ENCODE measurements around the gene CPED1. TPM values are rescaled to one million over a fixed set of nuclear protein-coding genes. Genes with fewer than 3 reads are reported as not detected.
"Not testable (repeated sequence)": the region's sequence is repeated elsewhere in the genome, so short reads cannot be mapped to it uniquely, and the experiment has no call there.

CPED1 gene
- total RNA-seq, 2 donors from 2014 or later, result not detected

- Mint-ChIP-seq H3K9me3 (no peaks in the 10 kb centered on the region), H3K27me3 (no peaks in the 10 kb centered on the region), H3K27ac (no peak overlapping the region), H3K4me1 (ENCODE audit: low read depth in 2 of 2) (no peaks in the 10 kb centered on the region), H3K36me3 (no peaks in the 10 kb centered on the region), H3K4me3 (no peak overlapping the region)
- no peak for DNase-seq (ENCODE audit: low spot score)
- ATAC-seq, result no peak
Measured at GRCh38 chr7:121113288-121113687, 124.8 kb downstream of the CPED1 start.

- DNase-seq (ENCODE audit: low spot score) (no peak), ATAC-seq (no peak)
- Mint-ChIP-seq H3K9me3 (no peaks in the 10 kb centered on the region), H3K4me1 (ENCODE audit: low read depth in 2 of 2) (no peaks in the 10 kb centered on the region), H3K27ac (no peak overlapping the region), H3K36me3 (no peaks in the 10 kb centered on the region), H3K4me3 (no peak overlapping the region), H3K27me3 (no peaks in the 10 kb centered on the region)
Measured at GRCh38 chr7:121116396-121116795, 127.9 kb downstream of the CPED1 start.

- H3K9me3 Mint-ChIP-seq, result no peaks in the 10 kb centered on the region
- H3K4me1 Mint-ChIP-seq (ENCODE audit: low read depth in 2 of 2), result no peaks in the 10 kb centered on the region
- H3K27ac Mint-ChIP-seq, result no peak overlapping the region
- DNase-seq (ENCODE audit: low spot score), result no peak
- no peaks in the 10 kb centered on the region for H3K36me3 Mint-ChIP-seq
- ATAC-seq, result no peak
- no peak overlapping the region for H3K4me3 Mint-ChIP-seq
- H3K27me3 Mint-ChIP-seq, result no peaks in the 10 kb centered on the region
Measured at GRCh38 chr7:121119047-121119446, 130.5 kb downstream of the CPED1 start.

GRCh38 chr7:121123032-121123431 lies 134.5 kb downstream of the CPED1 start:
- H3K4me3 Mint-ChIP-seq, result no peak overlapping the region
- H3K36me3 Mint-ChIP-seq, result no peaks in the 10 kb centered on the region
- DNase-seq (ENCODE audit: low spot score) (no peak), ATAC-seq (no peak)
- no peaks in the 10 kb centered on the region for H3K4me1 Mint-ChIP-seq (ENCODE audit: low read depth in 2 of 2)
- H3K27me3 Mint-ChIP-seq, result no peaks in the 10 kb centered on the region
- no peaks in the 10 kb centered on the region for H3K9me3 Mint-ChIP-seq
- no peak overlapping the region for H3K27ac Mint-ChIP-seq

GRCh38 chr7:121125454-121125853 lies 136.9 kb downstream of the CPED1 start:
- H3K27ac Mint-ChIP-seq; H3K9me3 Mint-ChIP-seq; H3K36me3 Mint-ChIP-seq; H3K4me1 Mint-ChIP-seq (ENCODE audit: low read depth in 2 of 2); H3K4me3 Mint-ChIP-seq; ATAC-seq; H3K27me3 Mint-ChIP-seq; DNase-seq (ENCODE audit: low spot score): not testable (repeated sequence)

- no peak overlapping the region for H3K27ac Mint-ChIP-seq
Measured at GRCh38 chr7:121126201-121126600, 137.7 kb downstream of the CPED1 start.

GRCh38 chr7:121126801-121127534 lies 138.5 kb downstream of the CPED1 start:
- DNase-seq (ENCODE audit: low spot score) (no peak), ATAC-seq (no peak)
- Mint-ChIP-seq H3K27me3 (no peaks in the 10 kb centered on the region), H3K9me3 (no peaks in the 10 kb centered on the region), H3K27ac (no peak overlapping the region), H3K4me1 (ENCODE audit: low read depth in 2 of 2) (no peaks in the 10 kb centered on the region), H3K36me3 (no peaks in the 10 kb centered on the region), H3K4me3 (no peak overlapping the region)

More at GRCh38 chr7:121126201-121126600, 137.7 kb downstream of the CPED1 start:
- ATAC-seq (no peak), DNase-seq (ENCODE audit: low spot score) (no peak)
- no peaks in the 10 kb centered on the region for H3K36me3 Mint-ChIP-seq
- H3K9me3 Mint-ChIP-seq, result no peaks in the 10 kb centered on the region
- H3K4me3 Mint-ChIP-seq, result no peak overlapping the region
- H3K4me1 Mint-ChIP-seq (ENCODE audit: low read depth in 2 of 2), result no peaks in the 10 kb centered on the region
- no peaks in the 10 kb centered on the region for H3K27me3 Mint-ChIP-seq

- no peaks in the 10 kb centered on the region for H3K36me3 Mint-ChIP-seq
- ATAC-seq, result no peak
- H3K4me1 Mint-ChIP-seq (ENCODE audit: low read depth in 2 of 2), result no peaks in the 10 kb centered on the region
- no peak overlapping the region for H3K4me3 Mint-ChIP-seq
- no peak overlapping the region for H3K27ac Mint-ChIP-seq
- no peaks in the 10 kb centered on the region for H3K9me3 Mint-ChIP-seq
- H3K27me3 Mint-ChIP-seq, result no peaks in the 10 kb centered on the region
- no peak for DNase-seq (ENCODE audit: low spot score)
Measured at GRCh38 chr7:121132940-121133339, 144.4 kb downstream of the CPED1 start.

GRCh38 chr7:121133444-121133843 lies 144.9 kb downstream of the CPED1 start:
- no peaks in the 10 kb centered on the region for H3K27me3 Mint-ChIP-seq
- H3K4me3 Mint-ChIP-seq, result no peak overlapping the region
- H3K27ac Mint-ChIP-seq, result no peak overlapping the region
- no peaks in the 10 kb centered on the region for H3K9me3 Mint-ChIP-seq
- no peaks in the 10 kb centered on the region for H3K36me3 Mint-ChIP-seq
- no peak for ATAC-seq
- peaks cover 0 to 4% of the 10 kb centered on the region in 2 donors for H3K4me1 Mint-ChIP-seq (ENCODE audit: low read depth in 2 of 2)
- DNase-seq (ENCODE audit: low spot score), result no peak

GRCh38 chr7:121137580-121137979 lies 149.1 kb downstream of the CPED1 start:
- peak overlapping the region in 1 of 2 donors; percentile 79 for H3K27ac Mint-ChIP-seq
- no peak for DNase-seq (ENCODE audit: low spot score)
- no peaks in the 10 kb centered on the region for H3K9me3 Mint-ChIP-seq
- peaks cover 0 to 2% of the 10 kb centered on the region in 2 donors for H3K27me3 Mint-ChIP-seq
- H3K36me3 Mint-ChIP-seq, result no peaks in the 10 kb centered on the region
- no peak for ATAC-seq
- peaks cover 0 to 8% of the 10 kb centered on the region in 2 donors for H3K4me1 Mint-ChIP-seq (ENCODE audit: low read depth in 2 of 2)
- no peak overlapping the region for H3K4me3 Mint-ChIP-seq

- H3K4me1 Mint-ChIP-seq (ENCODE audit: low read depth in 2 of 2), result peaks cover 0 to 8% of the 10 kb centered on the region in 2 donors
- H3K27ac Mint-ChIP-seq, result peak overlapping the region; percentile 33 to 79
- DNase-seq (ENCODE audit: low spot score) (no peak), ATAC-seq (peak; percentile 75 to 90)
- H3K27me3 Mint-ChIP-seq, result peaks cover 0 to 2% of the 10 kb centered on the region in 2 donors
- no peaks in the 10 kb centered on the region for H3K9me3 Mint-ChIP-seq
- no peaks in the 10 kb centered on the region for H3K36me3 Mint-ChIP-seq
- peak overlapping the region; percentile 79 for H3K4me3 Mint-ChIP-seq
Measured at GRCh38 chr7:121138262-121138933, 149.9 kb downstream of the CPED1 start.

- H3K27me3 Mint-ChIP-seq, result peaks cover 0 to 2% of the 10 kb centered on the region in 2 donors
- H3K4me1 Mint-ChIP-seq (ENCODE audit: low read depth in 2 of 2), result peaks cover 0 to 8% of the 10 kb centered on the region in 2 donors
- DNase-seq (ENCODE audit: low spot score), result no peak
- no peak overlapping the region for H3K27ac Mint-ChIP-seq
- no peak overlapping the region for H3K4me3 Mint-ChIP-seq
- H3K36me3 Mint-ChIP-seq, result no peaks in the 10 kb centered on the region
- no peaks in the 10 kb centered on the region for H3K9me3 Mint-ChIP-seq
- ATAC-seq, result no peak
Measured at GRCh38 chr7:121139427-121139826, 150.9 kb downstream of the CPED1 start.

- no peak for DNase-seq (ENCODE audit: low spot score)
- H3K4me3 Mint-ChIP-seq, result no peak overlapping the region
- H3K36me3 Mint-ChIP-seq, result no peaks in the 10 kb centered on the region
- peaks cover 0 to 8% of the 10 kb centered on the region in 2 donors for H3K4me1 Mint-ChIP-seq (ENCODE audit: low read depth in 2 of 2)
- ATAC-seq, result no peak
- H3K27me3 Mint-ChIP-seq, result peaks cover 0 to 2% of the 10 kb centered on the region in 2 donors
- H3K9me3 Mint-ChIP-seq, result no peaks in the 10 kb centered on the region
- no peak overlapping the region for H3K27ac Mint-ChIP-seq
Measured at GRCh38 chr7:121140790-121141189, 152.3 kb downstream of the CPED1 start.

- peaks cover 14 to 19% of the 10 kb centered on the region in 2 donors for H3K27me3 Mint-ChIP-seq
- no peaks in the 10 kb centered on the region for H3K4me1 Mint-ChIP-seq (ENCODE audit: low read depth in 2 of 2)
- H3K36me3 Mint-ChIP-seq, result no peaks in the 10 kb centered on the region
- ATAC-seq (no peak), DNase-seq (ENCODE audit: low spot score) (no peak)
- no peak overlapping the region for H3K4me3 Mint-ChIP-seq
- no peaks in the 10 kb centered on the region for H3K9me3 Mint-ChIP-seq
- no peak overlapping the region for H3K27ac Mint-ChIP-seq
Measured at GRCh38 chr7:121151774-121152221, 163.3 kb downstream of the CPED1 start.
